HG03175 (cell line): ENCODE measurements around the gene CMA1.
"Not testable (repeated sequence)": the region's sequence is repeated elsewhere in the genome, so short reads cannot be mapped to it uniquely, and the experiment has no call there.

Source experiments
- ATAC-seq: cut with Tn5 transposase; IDR thresholded peaks from one replicate; pipeline ENCODE4 v1.9.1; 2021; ENCODE audit warnings: mild to moderate bottlenecking, moderate library complexity; ENCODE audit not compliant: unreplicated experiment

CMA1 gene

DNA sequence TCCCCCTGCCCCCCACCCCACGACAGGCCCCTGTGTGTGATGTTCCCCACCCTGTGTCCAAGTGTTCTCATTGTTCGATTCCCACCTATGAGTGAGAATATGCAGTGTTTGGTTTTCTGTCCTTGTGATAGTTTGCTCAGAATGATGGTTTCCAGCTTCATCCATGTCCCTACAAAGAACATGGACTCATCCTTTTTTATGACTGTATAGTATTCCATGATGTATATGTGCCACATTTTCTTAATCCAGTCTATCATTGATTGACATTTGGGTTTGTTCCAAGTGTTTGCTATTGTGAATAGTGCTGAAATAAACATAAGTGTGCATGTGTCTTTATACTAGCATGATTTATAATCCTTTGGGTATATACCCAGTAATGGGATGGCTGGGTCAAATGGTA is 37.6 kb downstream of the CMA1 start:
- not testable (repeated sequence) for ATAC-seq

DNA sequence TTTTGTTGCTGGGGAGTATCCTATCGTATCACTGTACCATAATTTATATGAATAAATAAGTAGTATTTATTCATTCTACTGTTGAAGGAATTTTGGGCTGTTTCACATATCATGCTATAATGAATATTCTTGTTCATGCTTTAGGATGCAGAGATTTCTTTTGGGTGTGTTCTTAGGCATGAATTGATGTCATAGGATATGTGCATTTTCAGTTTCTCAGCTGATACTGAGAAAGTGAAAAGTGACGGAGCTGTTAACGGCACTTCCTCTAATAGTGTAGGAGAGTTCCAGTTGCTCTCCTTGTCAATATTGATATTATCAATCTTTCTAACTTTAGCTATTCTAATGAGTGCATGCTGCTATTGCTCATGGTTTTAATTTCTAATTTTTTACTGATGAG is 42.3 kb downstream of the CMA1 start:
- ATAC-seq: no peak

DNA sequence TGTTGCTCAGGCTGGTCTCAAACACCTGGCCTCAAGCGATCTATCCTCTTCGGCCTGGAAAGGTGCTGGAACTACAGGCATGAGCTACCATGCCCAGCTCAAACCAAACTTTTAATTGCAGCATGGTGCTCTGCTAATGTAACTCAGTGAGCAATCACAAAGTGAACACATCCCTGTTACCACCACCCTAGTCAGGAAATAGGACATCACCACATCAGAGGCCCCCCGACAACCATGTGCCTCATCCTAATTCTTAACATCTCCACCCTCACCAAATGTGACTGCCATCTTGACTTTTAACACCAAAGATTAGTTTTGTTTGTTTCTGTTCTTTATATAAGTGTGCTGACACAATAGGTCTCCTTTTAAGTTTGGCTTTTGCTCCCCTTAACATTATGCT is 42.7 kb downstream of the CMA1 start:
- no peak for ATAC-seq

- ATAC-seq: no peak
Measured at GRCh38 chr14:24463884-24464785, 43.9 kb downstream of the CMA1 start.

- no peak for ATAC-seq
Measured at GRCh38 chr14:24463017-24463883, 44.8 kb downstream of the CMA1 start.

- ATAC-seq: no peak
Measured at GRCh38 chr14:24461336-24461735, 46.7 kb downstream of the CMA1 start.

- ATAC-seq: no peak
Measured at GRCh38 chr14:24459331-24459730, 48.7 kb downstream of the CMA1 start.

GRCh38 chr14:24458736-24459135 is 49.3 kb downstream of the CMA1 start:
- no peak for ATAC-seq

GRCh38 chr14:24456980-24457379 is 51.1 kb downstream of the CMA1 start:
- ATAC-seq: no peak
